Activated T-helper 1 cell treated with anti-CD3 and anti-CD28 coated beads, Interleukin-12 subunit alpha, Interleukin-12 subunit beta, Interleukin-2, Interleukin-4 antibody, amounts not matched to agents 30 ng/mL and 10 ng/mL and 1 ng/mL, durations not matched to agents 14 hours and 24 hours and 36 hours (primary cell): ENCODE data around the gene TENM4. TPM values are rescaled to one million over a fixed set of nuclear protein-coding genes. Genes with fewer than 3 reads are reported as not detected.

Experiments
- DNase-seq: peaks from one replicate; pipeline ENCODE4 v3.0.0; 2021; ENCODE audit warnings: low spot score
- H3K27ac Mint-ChIP-seq: one replicate; pipeline ENCODE4 v1.8.0; 2021; ENCODE audit warnings: mild to moderate bottlenecking, mixed read lengths
- H3K27me3 Mint-ChIP-seq: one replicate; pipeline ENCODE4 v1.8.0; 2022; ENCODE audit warnings: mild to moderate bottlenecking, moderate library complexity, mixed read lengths; ENCODE audit not compliant: insufficient read depth
- H3K36me3 Mint-ChIP-seq: one replicate; pipeline ENCODE4 v1.8.0; 2021; ENCODE audit warnings: low read depth, mixed read lengths
- H3K4me1 Mint-ChIP-seq: one replicate; pipeline ENCODE4 v1.8.0; 2021; ENCODE audit warnings: low read depth, mixed read lengths
- H3K4me3 Mint-ChIP-seq: one replicate; pipeline ENCODE4 v1.8.0; 2021; ENCODE audit warnings: mild to moderate bottlenecking, moderate library complexity, mixed read lengths
- H3K9me3 Mint-ChIP-seq: one replicate; pipeline ENCODE4 v1.8.0; 2021; ENCODE audit warnings: mixed read lengths
- intact Hi-C: fragments of 100-400 bp; cut with micrococcal nuclease; formaldehyde crosslinking; loops from one replicate; pipeline ENCODE4 v1.15.1; 2024
- total RNA-seq: library from RNA; stranded (reverse); gene quantifications from 2 replicates; pipeline ENCODE4 v1.2.3, GENCODE V29; 2022

Gene TENM4
- total RNA-seq, 1 donor from 2014 or later, result 0.03 TPM

GRCh38 chr11:78868563-78868962 lies 572.3 kb downstream of the TENM4 start:
- intact Hi-C loops, result no loop called here
- no peaks in the 10 kb centered on the region for H3K9me3 Mint-ChIP-seq

GRCh38 chr11:78860720-78861422 lies 580.0 kb downstream of the TENM4 start:
- no peak overlapping the region for H3K27ac Mint-ChIP-seq
- DNase-seq, result no peak
- intact Hi-C loops, result no loop called here
- no peaks in the 10 kb centered on the region for H3K36me3 Mint-ChIP-seq
- H3K4me1 Mint-ChIP-seq, result no peaks in the 10 kb centered on the region
- H3K27me3 Mint-ChIP-seq, result peaks cover 6% of the 10 kb centered on the region
- no peaks in the 10 kb centered on the region for H3K9me3 Mint-ChIP-seq
- no peak overlapping the region for H3K4me3 Mint-ChIP-seq

More at GRCh38 chr11:78868563-78868962, 572.3 kb downstream of the TENM4 start:
- DNase-seq, result no peak
- H3K27me3 Mint-ChIP-seq, result peaks cover 11% of the 10 kb centered on the region
- H3K4me3 Mint-ChIP-seq, result no peak overlapping the region
- H3K4me1 Mint-ChIP-seq, result no peaks in the 10 kb centered on the region
- H3K36me3 Mint-ChIP-seq, result no peaks in the 10 kb centered on the region
- H3K27ac Mint-ChIP-seq, result no peak overlapping the region

DNA sequence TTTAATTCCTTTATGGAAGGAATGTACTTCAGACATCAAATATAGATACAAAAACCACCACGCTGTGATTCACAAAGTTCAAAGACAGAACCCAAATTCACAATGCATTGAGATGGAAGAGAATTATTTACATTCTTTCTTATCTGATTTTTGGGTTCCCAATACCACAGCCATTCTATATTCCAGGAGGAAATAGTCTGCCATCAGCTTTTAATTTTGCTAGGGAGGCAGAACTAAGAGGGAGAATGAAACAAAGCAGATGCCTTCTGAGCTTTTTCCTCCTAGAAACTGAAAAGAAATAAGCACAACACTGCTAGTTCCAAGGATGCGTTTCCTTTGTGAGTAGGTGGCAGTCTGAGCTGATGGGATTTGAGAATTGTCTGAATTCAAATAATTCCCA lies 583.1 kb downstream of the TENM4 start:
- Mint-ChIP-seq H3K4me1 (no peaks in the 10 kb centered on the region), H3K9me3 (no peaks in the 10 kb centered on the region), H3K4me3 (no peak overlapping the region), H3K27me3 (peaks cover 10% of the 10 kb centered on the region), H3K36me3 (no peaks in the 10 kb centered on the region), H3K27ac (no peak overlapping the region)
- DNase-seq, result no peak
- intact Hi-C loops, result no loop called here

DNA sequence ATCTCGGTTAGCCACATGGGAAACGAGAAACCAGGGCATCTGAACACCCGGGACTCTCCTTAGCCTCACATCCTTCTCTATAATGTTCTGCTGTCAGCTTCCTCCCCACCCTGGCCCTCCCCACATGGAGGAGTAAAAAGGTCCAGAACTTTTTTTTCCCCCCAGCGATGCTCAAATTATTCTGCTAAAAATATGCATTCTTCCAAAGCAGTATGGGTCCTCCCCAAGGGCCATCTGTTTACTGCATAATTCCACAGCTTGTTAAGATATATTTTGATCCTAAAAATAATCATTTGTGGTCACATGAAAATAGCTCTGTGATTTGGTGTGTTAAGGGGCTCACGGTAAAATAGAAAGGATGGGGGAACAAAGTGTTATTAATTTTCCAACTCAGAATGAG lies 584.6 kb downstream of the TENM4 start:
- peaks cover 10% of the 10 kb centered on the region for H3K27me3 Mint-ChIP-seq
- H3K4me1 Mint-ChIP-seq, result no peaks in the 10 kb centered on the region
- DNase-seq, result no peak
- no peaks in the 10 kb centered on the region for H3K9me3 Mint-ChIP-seq
- intact Hi-C loops, result no loop called here
- H3K36me3 Mint-ChIP-seq, result no peaks in the 10 kb centered on the region
- no peak overlapping the region for H3K4me3 Mint-ChIP-seq
- no peak overlapping the region for H3K27ac Mint-ChIP-seq

- Mint-ChIP-seq H3K36me3 (no peaks in the 10 kb centered on the region), H3K4me1 (no peaks in the 10 kb centered on the region), H3K27me3 (peaks cover 10% of the 10 kb centered on the region), H3K27ac (no peak overlapping the region), H3K4me3 (no peak overlapping the region), H3K9me3 (no peaks in the 10 kb centered on the region)
- no peak for DNase-seq
- intact Hi-C loops, result no loop called here
Measured at GRCh38 chr11:78855116-78855515, 585.7 kb downstream of the TENM4 start.

GRCh38 chr11:78853521-78853920 lies 587.3 kb downstream of the TENM4 start:
- DNase-seq, result no peak
- intact Hi-C loops, result no loop called here
- H3K4me3 Mint-ChIP-seq, result no peak overlapping the region
- peaks cover 9% of the 10 kb centered on the region for H3K27me3 Mint-ChIP-seq
- no peaks in the 10 kb centered on the region for H3K9me3 Mint-ChIP-seq
- H3K4me1 Mint-ChIP-seq, result no peaks in the 10 kb centered on the region
- no peak overlapping the region for H3K27ac Mint-ChIP-seq
- no peaks in the 10 kb centered on the region for H3K36me3 Mint-ChIP-seq

- intact Hi-C loops, result no loop called here
- Mint-ChIP-seq H3K4me3 (no peak overlapping the region), H3K9me3 (no peaks in the 10 kb centered on the region), H3K27ac (no peak overlapping the region), H3K4me1 (no peaks in the 10 kb centered on the region), H3K27me3 (peaks cover 7% of the 10 kb centered on the region), H3K36me3 (no peaks in the 10 kb centered on the region)
- no peak for DNase-seq
Measured at GRCh38 chr11:78851878-78852586, 588.8 kb downstream of the TENM4 start.

- Mint-ChIP-seq H3K27me3 (no peaks in the 10 kb centered on the region), H3K9me3 (no peaks in the 10 kb centered on the region), H3K4me1 (no peaks in the 10 kb centered on the region), H3K4me3 (no peak overlapping the region), H3K27ac (no peak overlapping the region), H3K36me3 (no peaks in the 10 kb centered on the region)
- intact Hi-C loops, result no loop called here
- DNase-seq, result no peak
Measured at GRCh38 chr11:78850078-78850477, 590.8 kb downstream of the TENM4 start.

DNA sequence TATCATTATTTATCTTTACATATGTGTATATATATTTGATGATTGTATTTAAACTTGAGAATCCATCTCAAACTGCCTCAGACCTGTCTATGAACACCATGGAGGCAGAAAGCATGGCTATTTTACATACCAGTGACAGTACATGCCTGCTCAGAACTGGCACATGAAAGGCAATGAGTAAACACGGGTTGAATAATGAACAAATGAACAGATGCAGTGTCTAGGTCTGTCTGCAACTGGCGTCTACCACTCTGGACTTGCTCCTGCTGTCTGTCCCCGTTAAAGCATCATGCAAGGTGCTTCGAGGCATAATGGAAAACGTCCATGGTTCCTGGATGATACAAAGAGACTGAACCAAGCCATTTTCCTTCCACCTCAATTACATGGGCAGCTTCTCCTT lies 594.6 kb downstream of the TENM4 start:
- H3K9me3 Mint-ChIP-seq, result no peaks in the 10 kb centered on the region
- DNase-seq, result no peak
- no peak overlapping the region for H3K4me3 Mint-ChIP-seq
- no peaks in the 10 kb centered on the region for H3K36me3 Mint-ChIP-seq
- no peak overlapping the region for H3K27ac Mint-ChIP-seq
- intact Hi-C loops, result no loop called here
- peaks cover 2% of the 10 kb centered on the region for H3K27me3 Mint-ChIP-seq
- H3K4me1 Mint-ChIP-seq, result no peaks in the 10 kb centered on the region

DNA sequence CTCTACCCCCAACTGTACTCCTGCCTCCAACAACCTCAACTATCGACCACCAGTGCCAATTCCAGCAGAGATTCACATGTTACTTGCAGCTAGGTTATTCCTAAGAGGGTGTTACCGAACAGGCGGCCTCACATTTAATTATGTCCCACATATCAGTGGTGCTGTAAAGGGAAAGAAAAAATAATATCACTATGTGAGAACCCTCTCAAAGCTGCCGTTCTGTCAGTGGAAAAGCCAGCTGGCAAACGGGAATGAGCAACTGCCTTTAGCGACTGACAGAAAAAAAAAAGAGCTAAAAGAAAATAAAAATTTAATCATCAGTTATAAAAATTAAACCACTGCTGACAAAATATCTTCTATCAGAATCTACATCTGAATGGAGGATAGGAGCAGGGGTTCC lies 595.3 kb downstream of the TENM4 start:
- Mint-ChIP-seq H3K36me3 (no peaks in the 10 kb centered on the region), H3K27ac (no peak overlapping the region)

GRCh38 chr11:78841456-78842060 lies 599.3 kb downstream of the TENM4 start:
- intact Hi-C loops, result no loop called here
- no peaks in the 10 kb centered on the region for H3K36me3 Mint-ChIP-seq
- no peaks in the 10 kb centered on the region for H3K4me1 Mint-ChIP-seq
- H3K27ac Mint-ChIP-seq, result no peak overlapping the region
- H3K27me3 Mint-ChIP-seq, result peaks cover 7% of the 10 kb centered on the region
- DNase-seq, result no peak
- no peak overlapping the region for H3K4me3 Mint-ChIP-seq
- H3K9me3 Mint-ChIP-seq, result no peaks in the 10 kb centered on the region

More for the DNA sequence above, 595.3 kb downstream of the TENM4 start:
- Mint-ChIP-seq H3K27me3 (peaks cover 2% of the 10 kb centered on the region), H3K9me3 (no peaks in the 10 kb centered on the region), H3K4me3 (no peak overlapping the region), H3K4me1 (no peaks in the 10 kb centered on the region)
- DNase-seq, result no peak
- intact Hi-C loops, result no loop called here

DNA sequence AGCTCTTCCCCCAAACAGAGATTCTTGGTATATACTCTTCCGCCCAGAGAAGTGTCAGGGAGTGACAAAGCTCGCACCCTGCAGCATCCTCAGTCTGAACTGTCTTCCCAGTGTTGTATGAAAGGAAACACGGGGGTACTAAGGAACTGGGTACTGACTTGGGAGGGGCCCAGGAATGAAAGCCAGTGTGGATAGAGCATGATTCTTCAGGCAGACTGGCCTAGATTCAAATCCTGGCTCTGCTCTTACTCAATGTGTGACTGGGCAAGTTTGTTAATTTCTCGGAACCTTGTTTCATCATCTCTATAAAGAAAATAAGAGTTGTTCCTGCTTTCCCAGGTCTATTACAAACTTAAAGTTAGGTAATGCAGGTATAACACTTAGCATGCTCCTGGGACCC lies 600.2 kb downstream of the TENM4 start:
- Mint-ChIP-seq H3K27ac (no peak overlapping the region), H3K36me3 (no peaks in the 10 kb centered on the region), H3K4me3 (no peak overlapping the region), H3K9me3 (no peaks in the 10 kb centered on the region), H3K4me1 (no peaks in the 10 kb centered on the region), H3K27me3 (peaks cover 7% of the 10 kb centered on the region)
- DNase-seq, result no peak
- intact Hi-C loops, result no loop called here

- Mint-ChIP-seq H3K36me3 (no peaks in the 10 kb centered on the region), H3K27ac (no peak overlapping the region), H3K4me3 (no peak overlapping the region), H3K4me1 (no peaks in the 10 kb centered on the region), H3K9me3 (no peaks in the 10 kb centered on the region), H3K27me3 (peaks cover 7% of the 10 kb centered on the region)
- DNase-seq, result no peak
- intact Hi-C loops, result no loop called here
Measured at GRCh38 chr11:78840200-78840599, 600.6 kb downstream of the TENM4 start.
